ENCODE data around the gene PTMS. TPM values are rescaled to one million over a fixed set of nuclear protein-coding genes. Genes with fewer than 3 reads are reported as not detected.

PTMS gene
- total and polyA plus RNA-seq, 2 of the 13 experiments (the other 11 are each of a cell fraction or from before 2014, with no cell fraction given), result 40.5 to 82.4 TPM

DNA sequence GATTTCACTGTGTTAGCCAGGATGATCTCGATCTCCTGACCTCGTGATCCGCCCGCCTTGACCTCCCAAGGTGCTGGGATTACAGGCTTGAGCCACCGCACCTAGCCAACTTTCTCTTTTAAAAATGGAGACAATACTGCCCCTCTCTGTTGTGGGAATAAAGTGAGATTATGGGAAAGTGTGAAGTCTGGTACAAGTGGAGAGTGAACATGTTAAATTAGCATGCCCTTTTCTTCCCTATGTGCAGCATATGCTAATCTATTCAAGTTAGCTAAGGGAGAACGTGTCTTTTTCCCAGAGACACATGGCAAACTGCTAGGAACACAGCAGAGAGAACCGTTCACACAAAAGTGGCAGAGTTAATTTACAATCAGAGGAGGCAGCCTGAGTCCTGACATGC is 40.8 kb upstream of the PTMS start (continued):
- TF ChIP-seq ZBTB20 (CRISPR knock-in tag; IDR thresholded peaks at IDR 0.05; ENCODE audit: borderline replicate concordance, low read depth) (no peak), ZNF720 (CRISPR knock-in tag; IDR thresholded peaks at IDR 0.05) (no peak), ZBTB38 (CRISPR knock-in tag; IDR thresholded peaks at IDR 0.05) (no peak), ZNF670 (CRISPR knock-in tag; IDR thresholded peaks at IDR 0.05; ENCODE audit: borderline replicate concordance) (no peak)

DNA sequence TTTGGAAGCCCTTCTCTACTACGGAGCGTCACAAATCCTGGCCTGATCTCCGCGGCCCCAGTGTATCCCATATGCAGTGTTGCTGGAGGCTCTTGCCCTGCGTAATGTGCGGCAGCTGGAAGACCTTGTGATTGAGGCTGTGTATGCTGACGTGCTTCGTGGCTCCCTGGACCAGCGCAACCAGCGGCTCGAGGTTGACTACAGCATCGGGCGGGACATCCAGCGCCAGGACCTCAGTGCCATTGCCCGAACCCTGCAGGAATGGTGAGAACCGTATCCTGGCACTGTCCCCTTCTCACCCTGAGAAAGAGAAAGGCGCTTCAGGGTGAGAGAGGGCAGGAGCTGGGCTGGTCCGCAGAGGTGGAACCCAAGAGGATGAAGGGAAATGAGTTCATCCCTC is 37.0 kb upstream of the PTMS start:
- WGBS (ENCODE audit: low lambda C conversion rate), result 96% methylated on average over 13 of the region's 18 CpGs
- H3K27ac ChIP-seq (ENCODE audit: extremely low read length, insufficient read depth, low read length), result no peak overlapping the region
- no peak overlapping the region for H3K4me3 ChIP-seq (replicated peaks in 1 of 3; ENCODE audit: insufficient read depth in 1 of 3, low read depth in 2 of 3, low read length in 3 of 3)
- TF ChIP-seq ELF4 (CRISPR knock-in tag; IDR thresholded peaks at IDR 0.05; ENCODE audit: borderline replicate concordance) (no peak), YY1 (IDR thresholded peaks at IDR 0.05; ENCODE audit: insufficient read depth, insufficient replicate concordance, low read depth, low read length) (no peak), SMARCC2 (IDR thresholded peaks at IDR 0.05) (no peak)
- POLR2A ChIA-PET, result no interaction called here
- no peaks in the 10 kb centered on the region for H3K9me3 ChIP-seq (ENCODE audit: low read length)
- H4K20me1 ChIP-seq (ENCODE audit: insufficient read depth, low read length), result no peaks in the 10 kb centered on the region
- no peak overlapping the region for H2AFZ ChIP-seq (ENCODE audit: low read length)
- no peak overlapping the region for H3K9ac ChIP-seq (ENCODE audit: insufficient read depth, low read depth, low read length)
- peaks cover 3% of the 10 kb centered on the region for H3K79me2 ChIP-seq (ENCODE audit: insufficient read depth, low read length)
- no TSS peak for BruUV-seq (replicated peaks)
- H3K27me3 ChIP-seq (ENCODE audit: control insufficient read depth in 1 of 2, insufficient read depth in 2 of 2, low read length in 2 of 2), result no peaks in the 10 kb centered on the region
- in situ Hi-C loops (cut with HindIII; ENCODE audit: extremely low pct_ligation_motif_present, low pct_unique_long_range_greater_than_20kb), result no loop called here
- no peak for ATAC-seq
- no peak overlapping the region for H3K4me2 ChIP-seq (ENCODE audit: low read depth, low read length)
- peaks cover 18% of the 10 kb centered on the region for H3K4me1 ChIP-seq (ENCODE audit: insufficient read depth, low read length)
- CTCF ChIA-PET (ENCODE audit: low intra/inter-chr PET ratio, low total read pairs), result no interaction called here
- peaks cover 12 to 37% of the 10 kb centered on the region in 2 experiments; a peak in 4 of 5 replicates for H3K36me3 ChIP-seq (replicated peaks in 1 of 2; ENCODE audit: control insufficient read depth in 1 of 2, insufficient read depth in 2 of 2, low read length in 2 of 2)
- intact Hi-C loops (cut with micrococcal nuclease; ENCODE audit: unreplicated experiment), result no loop called here
- no peak for FAIRE-seq
- no peak for DNase-seq (ENCODE audit: low spot score)

DNA sequence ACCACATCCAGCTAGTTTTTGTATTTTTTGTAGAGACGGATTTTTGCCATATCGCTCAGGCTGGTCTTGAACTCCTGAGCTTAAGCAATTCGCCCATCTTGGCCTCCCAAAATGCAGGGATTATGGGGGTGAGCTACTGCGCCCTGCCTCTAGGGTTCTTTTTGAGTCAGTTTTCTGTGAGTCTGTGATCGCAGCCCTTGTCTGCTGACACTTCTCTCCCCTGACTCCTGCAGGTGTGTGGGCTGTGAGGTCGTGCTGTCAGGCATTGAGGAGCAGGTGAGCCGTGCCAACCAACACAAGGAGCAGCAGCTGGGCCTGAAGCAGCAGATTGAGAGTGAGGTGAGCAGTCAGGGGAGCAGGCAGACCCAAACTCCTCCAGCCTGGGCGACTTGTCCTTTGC is 36.0 kb upstream of the PTMS start:
- Histone ChIP-seq H3K4me1 (ENCODE audit: insufficient read depth, low read length) (peaks cover 8% of the 10 kb centered on the region), H4K20me1 (ENCODE audit: insufficient read depth, low read length) (no peaks in the 10 kb centered on the region), H3K27ac (ENCODE audit: extremely low read length, insufficient read depth, low read length) (no peak overlapping the region), H3K9me3 (ENCODE audit: low read length) (no peaks in the 10 kb centered on the region), H3K4me2 (ENCODE audit: low read depth, low read length) (no peak overlapping the region), H3K27me3 (ENCODE audit: control insufficient read depth in 1 of 2, insufficient read depth in 2 of 2, low read length in 2 of 2) (no peaks in the 10 kb centered on the region), H3K4me3 (replicated peaks in 1 of 3; ENCODE audit: insufficient read depth in 1 of 3, low read depth in 2 of 3, low read length in 3 of 3) (no peak overlapping the region), H3K36me3 (replicated peaks in 1 of 2; ENCODE audit: control insufficient read depth in 1 of 2, insufficient read depth in 2 of 2, low read length in 2 of 2) (peaks cover 12 to 37% of the 10 kb centered on the region in 2 experiments; a peak in 4 of 5 replicates), H3K79me2 (ENCODE audit: insufficient read depth, low read length) (no peaks in the 10 kb centered on the region), H2AFZ (ENCODE audit: low read length) (no peak overlapping the region), H3K9ac (ENCODE audit: insufficient read depth, low read depth, low read length) (no peak overlapping the region)
- 88% methylated on average over 7 of the region's 8 CpGs for WGBS (ENCODE audit: low lambda C conversion rate)
- DNase-seq (ENCODE audit: low spot score) (no peak), FAIRE-seq (no peak), ATAC-seq (no peak)
- intact Hi-C loops (cut with micrococcal nuclease; ENCODE audit: unreplicated experiment), result no loop called here
- TF ChIP-seq SMAD1 (CRISPR knock-in tag; IDR thresholded peaks at IDR 0.05; ENCODE audit: borderline replicate concordance, low read depth), result no peak
- TF ChIP-seq ZNF460 (CRISPR knock-in tag; IDR thresholded peaks at IDR 0.05; ENCODE audit: borderline replicate concordance), result no peak
- TF ChIP-seq ZNF326 (CRISPR knock-in tag; IDR thresholded peaks at IDR 0.05; ENCODE audit: borderline replicate concordance), result no peak
- TF ChIP-seq ZNF75D (CRISPR knock-in tag; IDR thresholded peaks at IDR 0.05; ENCODE audit: borderline replicate concordance), result no peak
- no peak for TF ChIP-seq GLI4 (CRISPR knock-in tag; IDR thresholded peaks at IDR 0.05; ENCODE audit: borderline replicate concordance)
- no peak for TF ChIP-seq RARA (CRISPR knock-in tag; IDR thresholded peaks at IDR 0.05)
- TF ChIP-seq CREB1 (IDR thresholded peaks at IDR 0.05), result no peak
- TF ChIP-seq CREB1 (CRISPR knock-in tag; IDR thresholded peaks at IDR 0.05), result no peak
- TF ChIP-seq ELF4 (CRISPR knock-in tag; IDR thresholded peaks at IDR 0.05; ENCODE audit: borderline replicate concordance), result no peak
- no peak for TF ChIP-seq ATM (IDR thresholded peaks at IDR 0.05; ENCODE audit: borderline replicate concordance)
- POLR2A ChIA-PET, result no interaction called here
- in situ Hi-C loops (cut with HindIII; ENCODE audit: extremely low pct_ligation_motif_present, low pct_unique_long_range_greater_than_20kb), result no loop called here
- CTCF ChIA-PET (ENCODE audit: low intra/inter-chr PET ratio, low total read pairs), result no interaction called here
- no TSS peak for BruUV-seq (replicated peaks)

Data from HepG2 (cell line).